Measurements from ENCODE around the gene SYDE1. TPM values are rescaled to one million over a fixed set of nuclear protein-coding genes. Genes with fewer than 3 reads are reported as not detected.
"Not testable (repeated sequence)": the region's sequence is repeated elsewhere in the genome, so short reads cannot be mapped to it uniquely, and the experiment has no call there.

Gene SYDE1
- total RNA-seq, 1 donor from 2014 or later = 25.1 TPM

- Mint-ChIP-seq H3K27me3 (ENCODE audit: low read depth) (peaks cover 11% of the 10 kb centered on the region), H3K4me1 (no peaks in the 10 kb centered on the region), H3K4me3 (no peak within 1 kb of the TSS), H3K36me3 (no peaks in the 10 kb centered on the region), H3K9me3 (peaks cover 5% of the 10 kb centered on the region), H3K27ac (no peak within 1 kb of the TSS)
- TF ChIP-seq CTCF (IDR thresholded peaks at IDR 0.05; ENCODE audit: unreplicated experiment) = no peak
- DNase-seq (ENCODE audit: low spot score in 2 of 2, unreplicated experiment in 2 of 2) = no peak
These were observed 25.3 kb upstream of the SYDE1 start, which contains the start of gene OR1I1 for GRCh38 chr19:15081911-15082310. OR1I1 (plus strand) TSS chr19:15082211; CDS start chr19:15087066, 4,855 bp downstream.

GRCh38 chr19:15087182-15087581 is 20.0 kb upstream of the SYDE1 start:
- no peaks in the 10 kb centered on the region for H3K9me3 Mint-ChIP-seq
- H3K4me1 Mint-ChIP-seq = peaks cover 2% of the 10 kb centered on the region
- no peak overlapping the region for H3K4me3 Mint-ChIP-seq
- DNase-seq (ENCODE audit: low spot score in 2 of 2, unreplicated experiment in 2 of 2) = no peak
- no peak for TF ChIP-seq CTCF (IDR thresholded peaks at IDR 0.05; ENCODE audit: unreplicated experiment)
- H3K27ac Mint-ChIP-seq = no peak overlapping the region
- H3K36me3 Mint-ChIP-seq = no peaks in the 10 kb centered on the region
- H3K27me3 Mint-ChIP-seq (ENCODE audit: low read depth) = peaks cover 20% of the 10 kb centered on the region

GRCh38 chr19:15091918-15092753 is 15.1 kb upstream of the SYDE1 start:
- Mint-ChIP-seq H3K4me1 (peaks cover 2% of the 10 kb centered on the region), H3K9me3 (no peaks in the 10 kb centered on the region), H3K27ac (no peak overlapping the region), H3K4me3 (no peak overlapping the region), H3K36me3 (no peaks in the 10 kb centered on the region), H3K27me3 (ENCODE audit: low read depth) (peaks cover 11% of the 10 kb centered on the region)
- TF ChIP-seq CTCF (IDR thresholded peaks at IDR 0.05; ENCODE audit: unreplicated experiment) = peak; percentile 95
- no peak for DNase-seq (ENCODE audit: low spot score in 2 of 2, unreplicated experiment in 2 of 2)

GRCh38 chr19:15093001-15093400 is 14.2 kb upstream of the SYDE1 start:
- Mint-ChIP-seq H3K27ac (no peak overlapping the region), H3K4me3 (no peak overlapping the region), H3K27me3 (ENCODE audit: low read depth) (peaks cover 4% of the 10 kb centered on the region), H3K36me3 (no peaks in the 10 kb centered on the region), H3K4me1 (peaks cover 2% of the 10 kb centered on the region), H3K9me3 (no peaks in the 10 kb centered on the region)
- DNase-seq (ENCODE audit: low spot score in 2 of 2, unreplicated experiment in 2 of 2) = no peak
- no peak for TF ChIP-seq CTCF (IDR thresholded peaks at IDR 0.05; ENCODE audit: unreplicated experiment)

- peaks cover under 1% of the 10 kb centered on the region for H3K9me3 Mint-ChIP-seq
- H3K27ac Mint-ChIP-seq = no peak overlapping the region
- no peaks in the 10 kb centered on the region for H3K36me3 Mint-ChIP-seq
- peaks cover 2% of the 10 kb centered on the region for H3K4me1 Mint-ChIP-seq
- H3K4me3 Mint-ChIP-seq = no peak overlapping the region
- no peak for DNase-seq (ENCODE audit: low spot score in 2 of 2, unreplicated experiment in 2 of 2)
- H3K27me3 Mint-ChIP-seq (ENCODE audit: low read depth) = peaks cover 6% of the 10 kb centered on the region
- no peak for TF ChIP-seq CTCF (IDR thresholded peaks at IDR 0.05; ENCODE audit: unreplicated experiment)
These were observed 11.0 kb upstream of the SYDE1 start for GRCh38 chr19:15096223-15096622.

- not testable (repeated sequence) for H3K36me3 Mint-ChIP-seq; H3K4me3 Mint-ChIP-seq; H3K4me1 Mint-ChIP-seq; H3K9me3 Mint-ChIP-seq; H3K27me3 Mint-ChIP-seq (ENCODE audit: low read depth); H3K27ac Mint-ChIP-seq; DNase-seq (ENCODE audit: low spot score in 2 of 2, unreplicated experiment in 2 of 2)
These were observed 9.2 kb upstream of the SYDE1 start for GRCh38 chr19:15097980-15098379.

Data from mesothelial cell of epicardium (in vitro differentiated cells).